Measurements from ENCODE around the gene INHBA. TPM values are rescaled to one million over a fixed set of nuclear protein-coding genes. Genes with fewer than 3 reads are reported as not detected.

Gene INHBA
- total RNA-seq, 4 donors from 2014 or later, result 0.93 to 3.5 (median 1.7) TPM

- TF ChIP-seq CTCF (IDR thresholded peaks at IDR 0.05), result no peak
- no peak for DNase-seq (ENCODE audit: low spot score)
- ATAC-seq (ENCODE audit: low FRiP score), result no peak
Measured at GRCh38 chr7:41698114-41698513, 4.8 kb downstream of the INHBA start.

GRCh38 chr7:41696323-41696916 is 6.5 kb downstream of the INHBA start:
- DNase-seq (ENCODE audit: low spot score) (peak; percentile 44), ATAC-seq (ENCODE audit: low FRiP score) (peak; percentile 75)
- TF ChIP-seq CTCF (IDR thresholded peaks at IDR 0.05), result peak in 2 of 3 donors; percentile 17 to 23

- TF ChIP-seq CTCF (IDR thresholded peaks at IDR 0.05), result no peak
- DNase-seq (ENCODE audit: low spot score) (no peak), ATAC-seq (ENCODE audit: low FRiP score) (peak; percentile 74)
Measured at GRCh38 chr7:41695661-41696322, 7.1 kb downstream of the INHBA start.

GRCh38 chr7:41694495-41694894 is 8.4 kb downstream of the INHBA start:
- DNase-seq (ENCODE audit: low spot score) (no peak), ATAC-seq (ENCODE audit: low FRiP score) (no peak)
- no peak for TF ChIP-seq CTCF (IDR thresholded peaks at IDR 0.05)

- no peak for DNase-seq (ENCODE audit: low spot score)
Measured at GRCh38 chr7:41693150-41693997, 9.5 kb downstream of the INHBA start.

GRCh38 chr7:41692251-41692650 is 10.6 kb downstream of the INHBA start:
- DNase-seq (ENCODE audit: low spot score) (no peak), ATAC-seq (ENCODE audit: low FRiP score) (no peak)
- TF ChIP-seq CTCF (IDR thresholded peaks at IDR 0.05), result no peak

More at GRCh38 chr7:41693150-41693997, 9.5 kb downstream of the INHBA start:
- no peak for TF ChIP-seq CTCF (IDR thresholded peaks at IDR 0.05)
- ATAC-seq (ENCODE audit: low FRiP score), result no peak
